ENCODE measurements around the gene CFAP74.
"Not testable (repeated sequence)": the region's sequence is repeated elsewhere in the genome, so short reads cannot be mapped to it uniquely, and the experiment has no call there.

CFAP74 gene

DNA sequence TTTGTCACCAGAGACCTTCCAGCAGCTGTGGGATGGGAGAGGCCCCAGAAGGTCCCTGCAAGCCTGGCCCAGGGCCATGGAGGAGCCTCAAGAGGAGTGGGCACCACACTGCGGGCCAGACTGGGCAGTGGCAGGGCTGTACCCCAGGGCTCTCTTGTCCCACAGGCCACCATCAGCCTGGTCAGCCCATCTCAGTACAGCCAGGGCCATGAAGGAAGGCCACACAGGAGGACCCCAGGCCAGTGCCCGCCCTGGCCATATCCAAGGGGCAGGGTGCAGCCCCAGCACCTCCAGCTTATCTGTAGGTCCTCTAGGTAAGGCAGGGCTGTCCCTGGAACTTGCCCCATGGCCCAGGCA is 109.6 kb downstream of the CFAP74 start:
- H3K4me1 ChIP-seq (ENCODE audit: insufficient read depth, low read length), result peaks cover 27% of the 10 kb centered on the region
- no peaks in the 10 kb centered on the region for H3K36me3 ChIP-seq (ENCODE audit: insufficient read depth, low read length)
- H3K9me3 ChIP-seq (ENCODE audit: control insufficient read depth, insufficient read depth, low read length), result no peaks in the 10 kb centered on the region
- H3K9ac ChIP-seq (ENCODE audit: low read depth, low read length), result 0 out of 2 replicates have a peak overlapping the region, but pooled peaks have one; percentile 9

DNA sequence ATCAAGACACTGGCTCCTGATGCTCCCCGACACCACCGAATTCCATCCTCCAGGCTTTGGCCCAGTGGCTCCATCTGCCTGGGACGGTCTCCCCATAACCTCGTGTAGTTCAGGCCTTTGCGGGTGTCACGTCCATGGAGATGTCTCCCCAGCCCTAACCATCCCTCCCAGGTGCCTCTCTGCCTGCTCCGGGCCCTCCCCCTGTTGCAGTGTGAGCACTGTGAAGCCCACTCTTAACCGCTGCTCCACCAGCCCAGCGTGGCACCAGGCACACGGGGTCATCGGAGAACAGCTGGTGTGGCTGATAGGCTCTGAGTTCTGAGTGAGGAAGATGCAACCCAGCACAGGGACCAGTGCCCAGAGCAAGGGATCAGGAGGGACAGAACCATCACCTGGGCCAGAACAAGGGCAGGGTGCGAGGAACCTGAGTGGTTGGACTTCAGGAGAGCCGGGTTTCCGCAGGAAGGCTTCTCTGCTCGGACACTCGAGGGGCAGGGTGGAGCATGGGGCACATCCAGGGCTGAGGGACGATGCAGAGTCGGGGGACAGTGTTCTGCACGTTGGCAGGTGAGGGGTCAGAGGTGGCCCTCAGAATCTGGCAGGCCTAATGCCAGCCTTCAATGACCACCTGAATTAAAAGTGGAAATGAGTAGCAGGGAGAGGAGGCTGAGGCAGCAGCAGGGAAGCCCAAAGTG is 110.1 kb downstream of the CFAP74 start:
- Histone ChIP-seq H3K4me1 (ENCODE audit: insufficient read depth, low read length) (peaks cover 27% of the 10 kb centered on the region), H3K9me3 (ENCODE audit: control insufficient read depth, insufficient read depth, low read length) (no peaks in the 10 kb centered on the region), H3K9ac (ENCODE audit: low read depth, low read length) (no peak overlapping the region), H3K36me3 (ENCODE audit: insufficient read depth, low read length) (no peaks in the 10 kb centered on the region)

DNA sequence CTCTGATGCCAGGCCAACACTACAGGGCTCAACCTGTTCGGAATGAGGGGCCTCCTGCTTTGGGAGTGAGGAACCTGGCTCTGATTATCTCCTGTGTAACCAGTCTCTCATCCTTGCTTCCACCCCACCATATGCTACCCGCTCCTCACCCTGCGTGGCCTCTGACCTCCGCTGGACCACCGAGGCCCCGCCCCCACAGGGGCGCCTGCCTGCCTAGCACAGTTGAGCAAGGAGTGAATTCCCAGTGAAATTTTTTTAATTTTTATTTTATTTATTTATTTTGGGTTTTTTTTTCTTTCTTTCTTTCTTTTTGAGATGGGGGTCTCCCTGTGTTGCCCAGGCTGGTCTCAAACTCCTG is 110.8 kb downstream of the CFAP74 start:
- Histone ChIP-seq H3K4me1 (ENCODE audit: insufficient read depth, low read length) (peaks cover 28% of the 10 kb centered on the region), H3K36me3 (ENCODE audit: insufficient read depth, low read length) (no peaks in the 10 kb centered on the region), H3K9me3 (ENCODE audit: control insufficient read depth, insufficient read depth, low read length) (no peaks in the 10 kb centered on the region), H3K9ac (ENCODE audit: low read depth, low read length) (no peak overlapping the region; the same call in 1 of the 2 replicates)

DNA sequence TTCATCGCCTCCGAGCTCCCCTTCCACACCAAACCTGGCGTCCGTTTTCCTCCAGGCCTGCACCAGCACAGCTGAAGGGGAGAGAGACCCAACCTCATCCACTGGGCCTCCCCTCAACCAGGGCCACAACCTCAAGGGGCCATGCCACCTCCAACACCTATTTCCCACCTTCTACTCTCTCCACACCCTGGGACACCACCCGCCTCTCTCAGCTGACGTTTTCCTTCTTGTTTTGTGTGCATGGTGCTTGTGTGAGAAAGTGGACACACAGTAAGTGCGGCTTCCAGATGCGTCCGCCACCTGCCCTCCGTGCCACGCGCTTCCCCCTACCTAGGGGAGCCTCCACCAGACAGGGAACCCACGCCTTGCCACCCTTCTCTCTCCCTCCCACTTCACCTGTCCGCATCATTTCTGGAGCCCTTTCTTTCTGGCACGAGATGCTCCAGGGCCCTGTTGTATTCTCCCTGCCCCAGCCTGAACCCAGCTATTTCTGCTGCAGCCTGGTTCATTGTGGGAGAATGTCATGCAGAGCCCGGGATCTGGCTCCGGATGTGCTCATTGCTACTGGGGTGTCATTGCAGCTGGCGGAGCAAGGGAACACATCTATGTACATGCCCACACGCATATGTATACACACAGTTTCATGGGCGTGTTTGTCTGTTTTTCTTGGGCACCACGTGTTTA is 111.4 kb downstream of the CFAP74 start:
- H3K4me1 ChIP-seq (ENCODE audit: insufficient read depth, low read length), result peaks cover 25% of the 10 kb centered on the region
- H3K9me3 ChIP-seq (ENCODE audit: control insufficient read depth, insufficient read depth, low read length), result no peaks in the 10 kb centered on the region
- H3K9ac ChIP-seq (ENCODE audit: low read depth, low read length), result peak overlapping the region; percentile 49
- no peaks in the 10 kb centered on the region for H3K36me3 ChIP-seq (ENCODE audit: insufficient read depth, low read length)

DNA sequence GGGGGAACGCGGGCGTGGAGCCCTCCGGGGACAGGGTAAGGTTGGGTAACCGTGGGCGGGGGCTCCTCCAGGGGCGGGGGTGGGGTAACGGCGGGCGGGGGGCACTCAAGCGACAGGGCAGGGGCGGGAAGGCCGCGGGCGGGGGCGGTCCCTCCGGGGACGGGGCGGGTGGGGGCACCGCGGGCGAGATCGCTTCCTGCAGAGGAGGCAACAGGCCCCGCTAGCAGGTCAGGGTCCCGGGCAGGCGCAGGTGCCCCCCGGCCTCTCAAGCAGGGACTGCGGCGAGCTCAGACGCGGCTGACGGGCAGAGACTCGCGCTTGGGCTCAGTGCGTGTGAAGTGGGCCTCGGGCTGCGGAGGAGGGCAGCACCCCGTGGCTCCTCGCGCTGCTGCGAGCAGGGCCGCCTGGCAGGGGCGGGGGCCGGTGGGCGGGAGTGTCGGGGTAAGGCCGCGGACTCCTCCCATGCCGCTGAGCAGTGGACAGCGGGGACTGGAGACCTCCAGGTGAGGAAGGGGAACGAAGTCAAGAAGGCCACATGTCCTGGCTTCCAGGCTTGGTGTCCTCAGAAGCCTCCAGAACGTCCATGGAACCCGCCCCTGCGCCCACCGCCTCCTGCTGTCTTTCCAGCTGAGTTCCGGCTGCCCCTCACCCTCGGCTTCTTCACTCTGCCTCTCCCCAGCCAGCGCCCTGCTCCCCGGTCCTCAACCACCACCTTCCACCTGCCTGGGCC is 112.1 kb downstream of the CFAP74 start:
- H3K9ac ChIP-seq (ENCODE audit: low read depth, low read length), result peak overlapping the region; percentile 97
- H3K4me1 ChIP-seq (ENCODE audit: insufficient read depth, low read length), result peaks cover 25% of the 10 kb centered on the region
- no peaks in the 10 kb centered on the region for H3K36me3 ChIP-seq (ENCODE audit: insufficient read depth, low read length)
- no peaks in the 10 kb centered on the region for H3K9me3 ChIP-seq (ENCODE audit: control insufficient read depth, insufficient read depth, low read length)

DNA sequence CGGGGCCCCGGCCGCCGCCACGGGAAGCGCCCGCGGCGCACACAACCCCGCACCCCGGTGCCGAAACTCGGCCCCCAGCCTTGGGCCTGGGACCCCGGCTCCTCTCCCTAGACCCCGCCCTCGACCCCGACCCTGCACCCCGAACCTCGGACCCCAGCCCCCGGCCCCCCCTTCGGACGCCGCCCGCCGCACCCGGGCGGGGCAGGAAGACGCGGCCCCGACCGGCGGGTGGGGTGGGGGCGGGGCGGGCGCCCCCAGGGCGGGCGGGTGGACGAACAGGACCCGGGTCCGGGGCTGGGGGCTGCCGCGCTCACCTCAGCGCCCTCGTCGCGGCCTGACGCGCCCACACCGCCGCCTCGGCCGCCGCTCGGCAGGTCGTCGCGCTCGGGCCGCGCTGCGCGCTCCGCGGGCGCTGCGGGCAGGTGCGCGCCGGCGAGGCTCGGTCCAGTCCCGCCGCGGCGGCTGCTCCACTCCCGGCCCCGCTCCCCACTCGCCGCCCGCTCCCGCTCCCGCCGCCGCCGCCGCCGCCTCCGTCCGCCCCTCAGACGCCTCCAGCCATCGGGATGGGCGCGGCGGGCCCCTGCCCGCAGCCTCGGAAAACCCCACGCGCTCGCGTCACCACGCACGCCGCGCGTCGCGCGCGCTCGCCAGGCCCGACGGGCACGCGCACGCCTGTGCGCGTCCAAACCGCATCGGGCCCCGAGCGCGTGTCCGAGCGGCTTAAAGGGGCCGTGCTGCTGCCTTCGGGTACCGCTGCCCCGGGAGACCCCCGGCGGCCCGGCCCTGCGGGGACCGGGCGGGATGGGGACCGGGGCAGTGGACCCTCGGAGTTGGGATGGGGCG is 112.9 kb downstream of the CFAP74 start, which contains the start of gene GNB1:
GNB1 (minus strand) TSS at position 582 of the 843 bp plus-strand sequence. CDS start 65,634 bp downstream, outside the sequence.
- H3K36me3 ChIP-seq (ENCODE audit: insufficient read depth, low read length), result no peaks in the 10 kb centered on the region
- H3K9me3 ChIP-seq (ENCODE audit: control insufficient read depth, insufficient read depth, low read length), result no peaks in the 10 kb centered on the region
- peaks cover 25% of the 10 kb centered on the region for H3K4me1 ChIP-seq (ENCODE audit: insufficient read depth, low read length)
- peak within 1 kb of the TSS; percentile 97 for H3K9ac ChIP-seq (ENCODE audit: low read depth, low read length)

DNA sequence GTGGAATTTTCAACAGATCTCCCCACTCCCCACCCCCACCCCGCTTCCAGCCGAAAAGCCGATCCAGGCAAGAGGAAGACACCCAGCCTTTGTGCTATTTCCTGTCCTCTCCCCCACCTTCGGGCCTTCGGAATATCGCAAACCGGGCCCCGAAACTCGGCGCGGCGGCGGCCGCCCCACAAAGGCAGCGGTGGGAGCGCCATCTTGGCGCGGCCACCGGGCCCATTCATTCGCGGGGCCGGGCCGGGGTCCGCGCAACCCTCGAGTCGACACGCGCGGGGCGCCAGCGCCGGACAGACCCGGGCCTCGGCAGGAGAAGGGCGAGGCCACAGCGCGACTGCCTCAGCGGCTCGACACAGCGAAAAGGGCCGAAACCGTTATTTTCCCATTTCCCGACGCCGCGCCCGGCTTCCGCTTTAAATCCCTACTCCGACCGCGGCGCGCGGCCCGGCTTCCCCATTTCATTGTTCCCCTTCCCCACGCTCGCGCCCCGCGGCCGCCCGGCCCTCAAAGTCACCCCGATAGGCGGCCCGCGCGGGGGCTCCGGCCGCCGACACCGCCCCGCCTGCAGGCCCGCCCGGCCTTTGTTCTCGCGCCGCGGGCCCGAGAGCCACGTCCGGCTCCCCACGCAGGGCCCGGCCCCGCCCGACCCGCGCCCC is 113.6 kb downstream of the CFAP74 start:
- no peaks in the 10 kb centered on the region for H3K36me3 ChIP-seq (ENCODE audit: insufficient read depth, low read length)
- no peaks in the 10 kb centered on the region for H3K9me3 ChIP-seq (ENCODE audit: control insufficient read depth, insufficient read depth, low read length)
- H3K4me1 ChIP-seq (ENCODE audit: insufficient read depth, low read length), result peaks cover 21% of the 10 kb centered on the region
- peak overlapping the region; percentile 97 for H3K9ac ChIP-seq (ENCODE audit: low read depth, low read length)

DNA sequence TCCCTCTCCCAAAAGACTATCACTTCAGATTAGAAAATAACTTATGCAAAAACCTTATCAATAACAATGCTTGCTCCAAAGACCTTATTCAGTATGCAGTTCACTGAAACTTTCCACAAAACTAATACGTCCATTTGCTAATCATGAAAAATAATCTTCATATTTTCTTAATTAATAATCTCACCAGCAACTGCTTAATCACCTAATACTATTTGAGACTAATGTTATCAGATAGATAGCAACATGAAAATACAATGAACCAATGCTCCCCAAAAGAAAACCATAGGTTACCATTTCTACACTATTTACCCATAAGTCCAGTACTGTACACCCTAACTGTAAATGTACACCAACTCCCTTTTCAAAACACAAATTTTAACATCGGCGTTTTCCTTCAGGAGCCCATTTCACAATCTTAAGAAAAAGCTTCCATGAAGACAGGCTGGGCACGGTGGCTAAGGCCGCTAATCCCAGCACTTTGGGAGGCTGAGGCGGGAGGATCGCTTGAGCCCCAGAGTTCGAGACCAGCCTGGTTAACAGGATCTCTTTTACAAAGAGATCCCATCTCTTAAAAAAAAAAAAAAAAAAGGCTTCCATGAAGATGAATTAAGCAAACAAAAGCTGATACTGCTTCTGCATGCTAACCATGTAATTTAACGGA is 114.4 kb downstream of the CFAP74 start:
- peaks cover 13% of the 10 kb centered on the region for H3K4me1 ChIP-seq (ENCODE audit: insufficient read depth, low read length)
- H3K9me3 ChIP-seq (ENCODE audit: control insufficient read depth, insufficient read depth, low read length), result no peaks in the 10 kb centered on the region
- no peaks in the 10 kb centered on the region for H3K36me3 ChIP-seq (ENCODE audit: insufficient read depth, low read length)
- H3K9ac ChIP-seq (ENCODE audit: low read depth, low read length), result peak overlapping the region; percentile 97

DNA sequence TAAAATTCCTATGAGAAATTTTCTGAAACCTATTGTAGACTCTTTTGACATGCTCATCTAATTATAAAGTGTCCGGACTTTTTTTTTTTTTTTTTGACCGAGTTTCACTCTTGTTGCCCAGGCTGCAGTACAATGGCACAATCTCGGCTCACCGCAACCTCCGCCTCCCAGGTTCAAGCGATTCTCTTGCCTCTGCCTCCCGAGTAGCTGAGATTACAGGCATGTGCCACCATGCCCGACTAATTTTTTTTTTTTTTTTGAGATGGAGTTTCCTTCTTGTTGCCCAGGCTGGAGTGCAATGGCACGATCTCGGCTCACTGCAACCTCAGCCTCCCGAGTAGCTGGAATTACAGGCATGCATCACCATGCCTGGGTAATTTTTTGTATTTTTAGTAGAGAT is 119.7 kb downstream of the CFAP74 start:
- peaks cover 18% of the 10 kb centered on the region; the same call in 1 of the 2 replicates for H3K4me1 ChIP-seq (ENCODE audit: insufficient read depth, low read length)
- H3K9ac ChIP-seq (ENCODE audit: low read depth, low read length); H3K36me3 ChIP-seq (ENCODE audit: insufficient read depth, low read length): not testable (repeated sequence)

DNA sequence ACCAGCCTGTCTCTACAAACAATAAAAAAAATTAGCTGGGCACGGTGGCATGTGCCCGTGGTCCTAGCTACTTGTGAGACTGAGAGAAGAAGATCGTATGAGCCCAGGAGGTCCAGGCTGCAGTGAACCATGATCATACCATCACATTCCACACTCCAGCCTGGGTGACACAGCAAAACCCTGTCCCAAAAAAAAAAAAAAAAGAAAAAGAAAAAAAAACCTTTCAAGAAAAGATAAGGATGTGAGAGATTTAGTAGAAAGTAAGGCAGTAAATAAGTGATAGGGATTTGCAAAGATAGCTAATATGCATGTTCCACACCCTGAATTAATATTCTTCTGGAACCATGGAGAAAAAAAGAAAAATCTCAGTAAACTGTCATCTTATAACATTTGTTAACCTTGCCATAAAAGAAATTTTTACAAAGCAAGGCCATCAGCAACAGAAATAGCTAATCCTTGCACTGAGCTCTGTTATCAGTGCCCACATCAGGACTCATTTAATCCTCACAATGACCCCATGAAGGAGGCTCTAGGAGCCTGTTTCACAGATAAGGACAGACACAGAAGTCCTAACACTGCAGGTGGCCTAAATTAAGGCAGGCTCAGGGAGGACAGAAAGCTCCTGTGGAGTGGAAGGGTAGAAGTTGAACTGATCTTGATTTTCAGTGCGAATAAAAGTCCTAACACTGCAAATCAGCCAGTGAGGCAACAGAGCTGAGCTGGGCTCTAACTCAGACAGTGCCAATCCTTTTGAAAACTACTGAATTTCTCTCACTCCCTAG is 120.3 kb downstream of the CFAP74 start:
- Histone ChIP-seq H3K4me1 (ENCODE audit: insufficient read depth, low read length) (peaks cover 16% of the 10 kb centered on the region; the same call in 1 of the 2 replicates), H3K9me3 (ENCODE audit: control insufficient read depth, insufficient read depth, low read length) (no peaks in the 10 kb centered on the region), H3K36me3 (ENCODE audit: insufficient read depth, low read length) (no peaks in the 10 kb centered on the region; the same call in 1 of the 2 replicates), H3K9ac (ENCODE audit: low read depth, low read length) (no peak overlapping the region)

More for the DNA sequence above, 119.7 kb downstream of the CFAP74 start:
- H3K9me3 ChIP-seq (ENCODE audit: control insufficient read depth, insufficient read depth, low read length), result not testable (repeated sequence)

DNA sequence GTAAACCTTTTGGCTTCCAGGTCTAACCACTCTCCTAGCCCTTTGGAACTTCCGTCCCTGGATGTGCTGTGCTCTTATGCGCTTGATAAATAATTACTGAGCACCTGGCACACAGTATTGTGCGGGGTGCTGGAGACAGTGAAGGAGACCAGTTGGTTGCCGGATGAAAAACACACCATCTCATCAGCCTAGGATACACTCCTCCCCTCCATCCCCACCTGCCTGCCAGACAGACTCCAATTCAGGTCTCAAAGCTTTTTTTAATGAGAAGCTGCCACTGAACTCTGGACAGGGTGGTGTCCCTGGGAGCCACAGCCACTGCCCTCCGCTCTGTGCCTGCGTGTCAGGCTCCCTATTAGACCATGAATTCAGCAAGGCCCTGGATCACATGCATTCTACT is 121.9 kb downstream of the CFAP74 start:
- Histone ChIP-seq H3K4me1 (ENCODE audit: insufficient read depth, low read length) (peaks cover 15% of the 10 kb centered on the region; the same call in 1 of the 2 replicates), H3K36me3 (ENCODE audit: insufficient read depth, low read length) (peaks cover 1% of the 10 kb centered on the region; the same call in 1 of the 2 replicates), H3K9ac (ENCODE audit: low read depth, low read length) (no peak overlapping the region), H3K9me3 (ENCODE audit: control insufficient read depth, insufficient read depth, low read length) (no peaks in the 10 kb centered on the region)

DNA sequence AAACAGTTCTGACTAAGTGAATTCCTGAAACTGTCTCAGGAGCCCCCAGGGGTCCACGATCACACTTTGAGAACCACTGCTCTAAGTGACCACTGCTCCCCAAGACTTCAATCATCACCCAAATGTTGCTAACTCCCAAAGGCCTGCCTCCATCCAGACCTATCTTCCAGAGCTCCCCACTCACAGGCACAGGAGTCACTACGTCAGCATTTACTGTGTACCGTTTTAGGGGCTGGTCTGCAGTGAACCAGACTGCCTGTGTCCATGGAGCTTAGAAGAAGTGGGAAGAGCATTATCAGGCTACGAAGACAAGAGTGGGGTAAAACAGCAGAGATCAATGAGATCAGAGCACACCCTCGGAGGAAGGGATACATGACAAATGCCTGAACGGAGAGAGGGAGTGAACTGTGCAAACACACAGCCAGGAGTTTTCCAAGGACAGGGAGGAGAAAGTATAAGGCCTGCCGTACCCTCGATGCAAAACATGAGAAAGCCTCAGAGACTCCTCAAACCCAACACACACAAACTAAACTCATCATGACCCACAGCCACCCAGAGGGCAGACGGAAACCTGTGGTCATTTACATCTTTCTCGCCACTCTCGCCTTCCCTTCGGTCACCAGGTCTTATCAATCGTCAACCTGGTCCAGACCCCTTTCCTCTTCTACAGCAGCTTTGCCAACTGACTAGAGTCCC is 122.8 kb downstream of the CFAP74 start:
- H3K4me1 ChIP-seq (ENCODE audit: insufficient read depth, low read length), result peaks cover 15% of the 10 kb centered on the region; the same call in 1 of the 2 replicates
- H3K9me3 ChIP-seq (ENCODE audit: control insufficient read depth, insufficient read depth, low read length), result no peaks in the 10 kb centered on the region
- H3K9ac ChIP-seq (ENCODE audit: low read depth, low read length), result no peak overlapping the region
- peaks cover 9% of the 10 kb centered on the region for H3K36me3 ChIP-seq (ENCODE audit: insufficient read depth, low read length)

Measured in ES-I3 (cell line).